RWPE1 (cell line): ENCODE data around the gene SUPT5H.

ENCODE experiments used
- CTCF ChIA-PET: fragments of 350-600 bp; sonication (Branson Sonifier 250); formaldehyde crosslinking; extraction: SDS; loops from one replicate; lab custom pipeline; 2021; lab: Yijun Ruan, JAX
- POLR2A ChIA-PET: fragments of 400-600 bp; formaldehyde crosslinking; extraction: SDS; loops from one replicate; lab custom pipeline; 2020; ENCODE audit warnings: antibody characterized with exemption; ENCODE audit not compliant: low non-redundant PET; lab: Yijun Ruan, JAX
- DNase-seq: peaks from one replicate; pipeline ENCODE4 v3.0.0; 2012; ENCODE audit warnings: low spot score
- H3K27ac ChIP-seq: fragments of 450-650 bp; 2 replicates; pipeline ENCODE4 v1.5.1; 2017
- TF ChIP-seq, protein P1 (sequence below): fragments of 450-650 bp; conservative IDR thresholded peaks from 2 replicates; pipeline ENCODE4 v1.5.1; 2017; ENCODE audit warnings: low read depth, mild to moderate bottlenecking

SUPT5H gene

GRCh38 chr19:39416152-39417120 is 28.9 kb upstream of the SUPT5H start:
- TF ChIP-seq, protein P1, sequence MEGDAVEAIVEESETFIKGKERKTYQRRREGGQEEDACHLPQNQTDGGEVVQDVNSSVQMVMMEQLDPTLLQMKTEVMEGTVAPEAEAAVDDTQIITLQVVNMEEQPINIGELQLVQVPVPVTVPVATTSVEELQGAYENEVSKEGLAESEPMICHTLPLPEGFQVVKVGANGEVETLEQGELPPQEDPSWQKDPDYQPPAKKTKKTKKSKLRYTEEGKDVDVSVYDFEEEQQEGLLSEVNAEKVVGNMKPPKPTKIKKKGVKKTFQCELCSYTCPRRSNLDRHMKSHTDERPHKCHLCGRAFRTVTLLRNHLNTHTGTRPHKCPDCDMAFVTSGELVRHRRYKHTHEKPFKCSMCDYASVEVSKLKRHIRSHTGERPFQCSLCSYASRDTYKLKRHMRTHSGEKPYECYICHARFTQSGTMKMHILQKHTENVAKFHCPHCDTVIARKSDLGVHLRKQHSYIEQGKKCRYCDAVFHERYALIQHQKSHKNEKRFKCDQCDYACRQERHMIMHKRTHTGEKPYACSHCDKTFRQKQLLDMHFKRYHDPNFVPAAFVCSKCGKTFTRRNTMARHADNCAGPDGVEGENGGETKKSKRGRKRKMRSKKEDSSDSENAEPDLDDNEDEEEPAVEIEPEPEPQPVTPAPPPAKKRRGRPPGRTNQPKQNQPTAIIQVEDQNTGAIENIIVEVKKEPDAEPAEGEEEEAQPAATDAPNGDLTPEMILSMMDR: no peak
- ChIA-PET POLR2A (interaction anchor here (0.6 kb wide), 2 partner anchors 16 to 78 kb away, joined by 3 to 4 read pairs; no protein-coding TSS in a partner anchor), CTCF (interaction anchor here (0.6 to 0.8 kb wide), 2 partner anchors 11 to 87 kb away, joined by 4 to 6 read pairs; no protein-coding TSS in a partner anchor)
- peak overlapping the region; percentile 100 for H3K27ac ChIP-seq
- no peak for DNase-seq

DNA sequence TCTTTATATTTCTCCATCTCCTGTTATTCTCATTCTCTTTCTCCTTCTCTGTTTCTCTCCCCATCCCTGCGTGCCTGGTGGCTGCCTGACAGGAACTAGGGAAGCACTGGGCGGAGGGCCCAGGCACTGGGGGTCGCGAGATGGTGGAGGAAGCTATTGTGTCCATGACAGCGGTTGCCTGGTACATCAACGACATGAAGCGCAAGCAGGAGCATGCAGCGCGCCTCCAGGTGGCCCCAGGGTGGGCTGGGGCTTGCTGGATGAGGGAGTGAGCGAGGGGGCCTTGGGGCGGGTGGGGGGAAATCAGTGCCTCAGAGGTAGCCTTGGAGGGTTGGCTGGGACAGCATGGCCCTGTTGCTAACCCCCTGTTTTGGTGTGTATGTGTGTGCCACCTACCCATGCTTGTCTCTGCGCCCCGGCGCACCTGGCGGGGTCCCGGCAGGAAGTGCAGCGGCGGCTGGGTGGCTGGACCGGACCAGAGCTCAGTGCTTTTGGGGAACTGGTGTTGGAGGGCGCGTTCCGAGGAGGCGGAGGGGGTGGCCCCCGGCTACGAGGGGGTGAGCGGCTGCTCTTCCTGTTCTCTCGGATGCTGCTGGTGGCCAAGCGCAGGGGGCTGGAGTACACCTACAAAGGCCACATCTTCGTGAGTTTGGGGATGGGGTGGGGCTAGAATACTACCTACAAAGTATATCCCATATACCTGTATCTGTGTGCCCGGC is 27.8 kb upstream of the SUPT5H start:
- ChIA-PET POLR2A (no interaction called here), CTCF (no interaction called here)
- TF ChIP-seq, protein P1: no peak
- DNase-seq: no peak
- no peak overlapping the region for H3K27ac ChIP-seq

GRCh38 chr19:39419003-39419402 is 26.4 kb upstream of the SUPT5H start:
- DNase-seq: no peak
- ChIA-PET CTCF (interaction anchor here (0.6 kb wide), 1 partner anchor 457 kb away, joined by 5 read pairs; no protein-coding TSS in a partner anchor), POLR2A (no interaction called here)
- TF ChIP-seq, protein P1: no peak
- H3K27ac ChIP-seq: no peak overlapping the region

GRCh38 chr19:39420769-39421168 is 24.6 kb upstream of the SUPT5H start:
- peak overlapping the region; percentile 45 for H3K27ac ChIP-seq
- no peak for DNase-seq
- TF ChIP-seq, protein P1: no peak
- CTCF ChIA-PET: interaction anchor here (0.6 to 0.7 kb wide), 2 partner anchors 21 to 1274 kb away, joined by 3 read pairs; no protein-coding TSS in a partner anchor
- POLR2A ChIA-PET: no interaction called here

DNA sequence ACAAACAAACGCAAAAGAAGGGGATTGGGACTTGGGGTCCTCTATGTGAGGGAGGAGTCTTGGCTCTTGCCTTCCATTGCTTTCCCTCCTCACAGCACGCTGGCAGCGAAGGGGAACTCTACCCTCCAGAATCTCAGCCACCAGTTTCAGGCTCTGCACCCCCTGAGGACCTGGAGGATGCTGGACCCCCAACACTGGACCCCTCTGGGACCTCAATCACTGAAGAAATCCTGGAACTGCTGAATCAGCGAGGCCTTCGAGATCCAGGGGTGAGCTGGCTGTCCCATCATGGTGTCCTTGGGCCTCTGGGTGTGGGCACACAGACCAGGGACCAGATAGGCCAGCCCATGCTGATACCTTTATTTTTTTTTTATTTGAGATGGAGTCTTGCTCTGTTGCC is 23.4 kb upstream of the SUPT5H start:
- POLR2A ChIA-PET: no interaction called here
- CTCF ChIA-PET: interaction anchor here (0.6 kb wide), 1 partner anchor 1705 kb away, joined by 4 read pairs; no protein-coding TSS in a partner anchor
- TF ChIP-seq, protein P1: no peak
- peak overlapping the region; percentile 45 for H3K27ac ChIP-seq
- no peak for DNase-seq
